ENCODE measurements around the gene ADARB2. TPM values are rescaled to one million over a fixed set of nuclear protein-coding genes. Genes with fewer than 3 reads are reported as not detected.

Gene ADARB2
- polyA plus RNA-seq, 3 donors = not detected

DNA sequence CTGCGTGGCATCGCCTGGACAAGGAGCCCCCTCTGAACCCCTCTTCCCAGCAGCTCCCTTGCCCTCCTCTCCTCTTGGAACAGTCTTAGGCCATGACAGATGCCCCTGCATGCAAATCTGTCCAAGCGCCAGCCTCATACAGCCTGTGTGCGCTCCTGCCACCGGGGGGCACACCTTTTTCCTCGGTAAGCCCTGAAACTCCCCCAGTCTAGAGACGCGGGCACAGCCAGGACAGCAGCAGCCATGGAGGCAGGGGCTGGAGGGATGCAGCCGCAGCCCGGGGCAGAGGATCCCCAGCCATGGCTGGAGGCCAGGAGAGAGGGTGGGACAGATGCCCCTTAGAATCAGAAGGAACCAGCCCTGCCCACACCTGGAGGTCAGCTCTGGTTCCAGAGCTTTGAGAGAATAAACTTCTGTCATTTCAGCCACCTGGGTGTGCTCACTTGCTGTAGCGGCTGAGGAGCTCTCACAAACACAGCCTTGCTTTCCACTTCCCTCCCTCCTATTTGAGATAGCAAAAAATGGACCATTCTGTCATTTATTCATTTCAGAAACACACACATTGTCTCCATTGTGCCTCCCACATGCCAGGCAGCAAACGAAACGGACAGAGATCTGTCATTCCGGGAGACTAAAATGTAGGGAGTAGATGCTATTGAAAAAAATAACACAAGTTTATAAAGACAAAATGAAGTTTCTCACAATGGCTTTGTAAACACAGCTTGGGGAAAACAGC lies 439.6 kb downstream of the ADARB2 start:
- Histone ChIP-seq H2AFZ (ENCODE audit: insufficient read depth, low read depth, low read length, poor library complexity, severe bottlenecking) (no peak overlapping the region), H3K9me3 (replicated peaks in 1 of 2; ENCODE audit: control insufficient read depth in 1 of 2, insufficient read depth in 1 of 2, low read length in 2 of 2) (no peaks in the 10 kb centered on the region), H3K79me2 (ENCODE audit: insufficient read depth, low read length) (no peaks in the 10 kb centered on the region), H3K4me3 (replicated peaks in 1 of 3; ENCODE audit: low read depth in 2 of 3, low read length in 3 of 3) (no peak overlapping the region), H3K27me3 (ENCODE audit: control insufficient read depth in 2 of 2, insufficient read depth in 2 of 2, low read length in 2 of 2) (no peaks in the 10 kb centered on the region), H3K27ac (ENCODE audit: low read depth in 1 of 2, low read length in 2 of 2) (no peak overlapping the region), H3K36me3 (replicated peaks in 1 of 2; ENCODE audit: control insufficient read depth in 1 of 2, insufficient read depth in 2 of 2, low read length in 2 of 2) (no peaks in the 10 kb centered on the region), H3K4me2 (replicated peaks; ENCODE audit: extremely low read depth, low read length, poor library complexity, severe bottlenecking) (no peak overlapping the region), H3K9ac (ENCODE audit: insufficient read depth, low read length, poor library complexity, severe bottlenecking) (no peak overlapping the region), H3K4me1 (ENCODE audit: control insufficient read depth in 1 of 2, insufficient read depth in 2 of 2, low read length in 2 of 2) (no peaks in the 10 kb centered on the region), H4K20me1 (ENCODE audit: insufficient read depth, low read length) (no peaks in the 10 kb centered on the region)
- intact Hi-C loops (cut with micrococcal nuclease) = no loop called here
- H3K9me3 Mint-ChIP-seq = peaks cover 0 to 2% (median 0%) of the 10 kb centered on the region in 7 donors
- H3K36me3 Mint-ChIP-seq = no peaks in the 10 kb centered on the region
- TF ChIP-seq, protein P1, sequence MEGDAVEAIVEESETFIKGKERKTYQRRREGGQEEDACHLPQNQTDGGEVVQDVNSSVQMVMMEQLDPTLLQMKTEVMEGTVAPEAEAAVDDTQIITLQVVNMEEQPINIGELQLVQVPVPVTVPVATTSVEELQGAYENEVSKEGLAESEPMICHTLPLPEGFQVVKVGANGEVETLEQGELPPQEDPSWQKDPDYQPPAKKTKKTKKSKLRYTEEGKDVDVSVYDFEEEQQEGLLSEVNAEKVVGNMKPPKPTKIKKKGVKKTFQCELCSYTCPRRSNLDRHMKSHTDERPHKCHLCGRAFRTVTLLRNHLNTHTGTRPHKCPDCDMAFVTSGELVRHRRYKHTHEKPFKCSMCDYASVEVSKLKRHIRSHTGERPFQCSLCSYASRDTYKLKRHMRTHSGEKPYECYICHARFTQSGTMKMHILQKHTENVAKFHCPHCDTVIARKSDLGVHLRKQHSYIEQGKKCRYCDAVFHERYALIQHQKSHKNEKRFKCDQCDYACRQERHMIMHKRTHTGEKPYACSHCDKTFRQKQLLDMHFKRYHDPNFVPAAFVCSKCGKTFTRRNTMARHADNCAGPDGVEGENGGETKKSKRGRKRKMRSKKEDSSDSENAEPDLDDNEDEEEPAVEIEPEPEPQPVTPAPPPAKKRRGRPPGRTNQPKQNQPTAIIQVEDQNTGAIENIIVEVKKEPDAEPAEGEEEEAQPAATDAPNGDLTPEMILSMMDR (IDR thresholded peaks at IDR 0.05) = no peak
- 65% methylated on average over 11 of the region's 14 CpGs for WGBS (ENCODE audit: insufficient coverage)
- H3K4me1 Mint-ChIP-seq = no peaks in the 10 kb centered on the region
- H3K27me3 Mint-ChIP-seq (ENCODE audit: low read depth in 3 of 3) = peaks cover 2 to 15% (median 11%) of the 10 kb centered on the region in 3 donors
- DNase-seq = no peak
- H3K27ac Mint-ChIP-seq = no peak overlapping the region
- H3K4me3 Mint-ChIP-seq = no peak overlapping the region

DNA sequence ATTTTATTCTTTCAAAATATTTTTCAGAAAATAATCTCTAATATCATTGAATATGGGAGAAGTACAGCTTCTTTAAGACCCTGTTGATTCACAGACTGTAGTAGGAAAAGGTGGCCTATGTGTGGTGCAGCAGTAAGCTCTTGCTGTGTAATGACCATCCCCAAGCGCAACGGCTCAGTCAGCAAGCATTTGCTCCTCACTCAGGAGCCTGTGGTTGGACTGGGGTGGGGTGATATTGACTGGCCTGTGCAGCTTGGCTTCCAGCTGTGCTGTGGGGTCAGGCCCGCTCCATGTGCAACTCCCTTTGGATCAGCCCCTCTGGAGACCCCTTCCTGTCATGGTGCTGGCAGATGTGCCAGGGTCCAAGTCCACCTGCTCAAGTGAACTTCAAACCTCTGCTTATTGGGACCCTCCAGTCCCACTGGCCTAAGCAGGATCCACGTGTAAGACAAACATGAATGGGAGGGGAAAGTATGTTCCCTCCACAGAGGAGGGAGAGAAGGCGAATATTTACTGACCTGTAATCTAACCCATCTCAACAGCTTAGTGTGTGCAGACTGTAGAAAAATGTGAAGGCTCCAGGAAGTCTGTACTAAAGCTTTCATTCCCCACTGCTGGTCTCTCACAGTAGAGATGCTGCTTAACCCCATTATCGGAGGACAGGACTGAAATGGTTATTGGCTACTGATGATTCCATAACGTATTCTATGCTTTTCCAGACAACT lies 441.4 kb downstream of the ADARB2 start:
- Histone ChIP-seq H3K36me3 (replicated peaks in 1 of 2; ENCODE audit: control insufficient read depth in 1 of 2, insufficient read depth in 2 of 2, low read length in 2 of 2) (no peaks in the 10 kb centered on the region), H3K27ac (ENCODE audit: low read depth in 1 of 2, low read length in 2 of 2) (no peak overlapping the region), H2AFZ (ENCODE audit: insufficient read depth, low read depth, low read length, poor library complexity, severe bottlenecking) (no peak overlapping the region), H4K20me1 (ENCODE audit: insufficient read depth, low read length) (no peaks in the 10 kb centered on the region), H3K4me2 (replicated peaks; ENCODE audit: extremely low read depth, low read length, poor library complexity, severe bottlenecking) (no peak overlapping the region), H3K4me3 (replicated peaks in 1 of 3; ENCODE audit: low read depth in 2 of 3, low read length in 3 of 3) (no peak overlapping the region), H3K27me3 (ENCODE audit: control insufficient read depth in 2 of 2, insufficient read depth in 2 of 2, low read length in 2 of 2) (no peaks in the 10 kb centered on the region), H3K9me3 (replicated peaks in 1 of 2; ENCODE audit: control insufficient read depth in 1 of 2, insufficient read depth in 1 of 2, low read length in 2 of 2) (no peaks in the 10 kb centered on the region), H3K4me1 (ENCODE audit: control insufficient read depth in 1 of 2, insufficient read depth in 2 of 2, low read length in 2 of 2) (no peaks in the 10 kb centered on the region), H3K9ac (ENCODE audit: insufficient read depth, low read length, poor library complexity, severe bottlenecking) (no peak overlapping the region), H3K79me2 (ENCODE audit: insufficient read depth, low read length) (no peaks in the 10 kb centered on the region)
- no peak overlapping the region for H3K27ac Mint-ChIP-seq
- no peaks in the 10 kb centered on the region for H3K36me3 Mint-ChIP-seq
- TF ChIP-seq, protein P1 (IDR thresholded peaks at IDR 0.05) = no peak
- 100% methylated on average over 3 of the region's 7 CpGs for WGBS (ENCODE audit: insufficient coverage)
- intact Hi-C loops (cut with micrococcal nuclease) = no loop called here
- H3K9me3 Mint-ChIP-seq = peaks cover 0 to 2% (median 0%) of the 10 kb centered on the region in 7 donors
- H3K4me1 Mint-ChIP-seq = no peaks in the 10 kb centered on the region
- peaks cover 11 to 18% (median 16%) of the 10 kb centered on the region in 3 donors for H3K27me3 Mint-ChIP-seq (ENCODE audit: low read depth in 3 of 3)
- no peak overlapping the region for H3K4me3 Mint-ChIP-seq
- DNase-seq = no peak
